ENCODE data around the gene CLNS1A. TPM values are rescaled to one million over a fixed set of nuclear protein-coding genes. Genes with fewer than 3 reads are reported as not detected.
"Not testable (repeated sequence)": the region's sequence is repeated elsewhere in the genome, so short reads cannot be mapped to it uniquely, and the experiment has no call there.

The CLNS1A gene
- total RNA-seq, 1 donor from 2014 or later, result 75.2 TPM

- peak; percentile 16 for DNase-seq (ENCODE audit: low spot score)
Measured at GRCh38 chr11:77619576-77620198, 17.9 kb downstream of the CLNS1A start.

- no peak for DNase-seq (ENCODE audit: low spot score)
Measured at GRCh38 chr11:77617892-77618291, 19.7 kb downstream of the CLNS1A start.

DNA sequence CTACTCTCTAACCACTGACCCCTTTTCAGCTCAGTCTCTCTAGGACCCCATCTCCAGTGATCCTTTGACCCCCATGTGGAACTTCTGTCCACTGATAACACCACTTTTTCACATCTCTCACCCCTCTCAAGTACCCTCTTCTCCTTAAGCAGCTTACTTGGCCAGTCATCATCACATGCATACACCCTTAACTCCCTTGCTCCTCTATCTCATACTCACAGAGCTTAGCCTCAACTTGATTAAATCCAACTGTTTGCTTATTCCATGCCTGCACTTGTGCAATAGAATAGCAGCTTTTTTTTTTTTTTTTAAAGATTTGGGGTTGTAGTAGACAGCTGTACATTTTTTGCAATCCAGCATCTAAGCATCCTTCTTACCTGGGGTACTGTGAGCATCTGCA lies 25.7 kb downstream of the CLNS1A start:
- no peak for DNase-seq (ENCODE audit: low spot score)

- DNase-seq (ENCODE audit: low spot score), result no peak
Measured at GRCh38 chr11:77609234-77609633, 28.4 kb downstream of the CLNS1A start.

GRCh38 chr11:77604281-77604680 lies 33.3 kb downstream of the CLNS1A start:
- DNase-seq (ENCODE audit: low spot score), result no peak

DNA sequence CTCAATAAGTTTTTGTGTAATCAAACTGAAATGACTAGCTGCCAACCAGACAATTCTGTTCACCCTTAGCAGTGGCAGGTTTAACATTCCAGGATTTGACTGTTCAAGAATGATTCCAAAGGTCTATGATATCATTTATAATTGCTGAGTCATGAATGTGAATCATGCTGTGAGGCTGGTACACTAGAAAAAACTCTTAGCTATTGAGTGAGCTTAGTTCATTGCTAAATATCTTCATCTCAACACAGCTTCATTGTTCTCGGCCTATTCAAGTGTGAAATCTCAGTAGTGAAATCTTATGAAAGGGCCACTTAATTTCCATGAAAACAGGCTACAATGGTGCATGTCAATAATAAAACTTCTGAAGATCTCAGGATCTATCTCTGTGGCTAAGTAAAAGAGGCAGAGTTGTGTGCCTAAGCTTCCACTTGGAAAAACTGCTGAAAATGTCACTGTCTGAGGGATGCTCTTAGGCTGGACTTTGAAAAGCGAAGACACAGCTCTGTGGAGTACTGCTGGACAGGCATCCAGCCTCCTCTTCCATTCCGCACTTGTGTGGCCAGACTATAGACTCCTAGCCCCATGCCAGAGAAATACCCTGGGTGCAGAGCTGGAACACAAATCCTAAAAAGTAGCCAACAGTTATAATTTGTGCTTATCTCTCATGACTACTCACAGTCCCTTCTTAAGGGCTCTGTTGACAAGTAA lies 35.1 kb downstream of the CLNS1A start:
- no peak for DNase-seq (ENCODE audit: low spot score)

GRCh38 chr11:77598195-77598594 lies 39.4 kb downstream of the CLNS1A start:
- DNase-seq (ENCODE audit: low spot score), result no peak

- DNase-seq (ENCODE audit: low spot score), result no peak
Measured at GRCh38 chr11:77596626-77597025, 41.0 kb downstream of the CLNS1A start.

- DNase-seq (ENCODE audit: low spot score), result no peak
Measured at GRCh38 chr11:77593883-77594282, 43.7 kb downstream of the CLNS1A start.

DNA sequence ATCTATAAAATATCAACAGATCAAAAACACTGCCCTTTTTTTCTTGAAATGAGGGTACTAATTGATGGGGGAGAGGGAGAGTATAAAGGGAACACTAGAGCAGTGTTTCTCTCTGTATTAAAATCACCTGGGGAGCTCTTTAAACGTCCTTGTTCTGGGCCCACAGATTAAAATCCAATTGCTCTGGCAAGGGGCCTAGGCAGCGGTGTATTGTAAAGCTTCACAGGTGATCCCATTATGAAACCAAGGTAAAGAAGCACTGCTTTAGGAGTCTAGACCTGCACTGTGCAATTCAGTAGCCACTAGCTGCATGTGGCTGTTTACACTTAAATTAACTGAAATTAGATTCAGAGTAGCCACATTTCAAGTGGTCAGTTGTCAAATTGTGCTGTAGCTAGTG lies 44.9 kb downstream of the CLNS1A start:
- DNase-seq (ENCODE audit: low spot score), result no peak

- peak; percentile 25 for DNase-seq (ENCODE audit: low spot score)
Measured at GRCh38 chr11:77590194-77590782, 47.3 kb downstream of the CLNS1A start.

DNA sequence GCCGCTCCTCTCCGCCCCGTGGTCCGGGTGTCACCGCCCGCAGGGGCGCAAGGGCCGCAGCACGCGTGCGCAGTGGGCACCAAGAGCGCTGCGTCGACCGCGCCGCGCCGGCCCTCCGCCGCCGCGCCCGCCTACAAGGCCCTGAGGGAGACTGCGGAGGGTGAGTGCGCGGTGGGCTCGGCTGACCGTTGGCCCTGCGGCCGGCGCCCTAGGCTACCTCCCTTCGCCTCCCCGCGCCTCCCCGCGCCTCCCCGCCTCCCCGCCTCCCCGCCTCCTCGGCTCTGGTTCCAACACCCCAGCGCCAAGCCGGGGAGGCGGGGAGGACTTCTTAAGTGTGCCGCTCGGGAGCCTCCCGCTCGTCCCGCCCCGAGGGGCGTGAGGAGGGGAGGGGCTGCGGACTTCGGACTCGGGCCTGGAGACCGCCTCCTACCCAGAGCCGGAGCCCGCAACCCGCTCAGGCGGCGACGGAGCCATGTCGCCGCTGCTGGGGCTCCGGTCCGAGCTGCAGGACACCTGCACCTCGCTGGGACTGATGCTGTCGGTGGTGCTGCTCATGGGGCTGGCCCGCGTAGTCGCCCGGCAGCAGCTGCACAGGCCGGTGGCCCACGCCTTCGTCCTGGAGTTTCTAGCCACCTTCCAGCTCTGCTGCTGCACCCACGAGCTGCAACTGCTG lies 47.9 kb downstream of the CLNS1A start, which contains the start of gene AQP11:
Gene AQP11 (plus strand): TSS at position 433 of the 673 bp plus-strand sequence. CDS start 40 bp downstream, at position 473.
- peak; percentile 91 for DNase-seq (ENCODE audit: low spot score)

- DNase-seq (ENCODE audit: low spot score), result no peak
Measured at GRCh38 chr11:77589181-77589520, 48.4 kb downstream of the CLNS1A start.

DNA sequence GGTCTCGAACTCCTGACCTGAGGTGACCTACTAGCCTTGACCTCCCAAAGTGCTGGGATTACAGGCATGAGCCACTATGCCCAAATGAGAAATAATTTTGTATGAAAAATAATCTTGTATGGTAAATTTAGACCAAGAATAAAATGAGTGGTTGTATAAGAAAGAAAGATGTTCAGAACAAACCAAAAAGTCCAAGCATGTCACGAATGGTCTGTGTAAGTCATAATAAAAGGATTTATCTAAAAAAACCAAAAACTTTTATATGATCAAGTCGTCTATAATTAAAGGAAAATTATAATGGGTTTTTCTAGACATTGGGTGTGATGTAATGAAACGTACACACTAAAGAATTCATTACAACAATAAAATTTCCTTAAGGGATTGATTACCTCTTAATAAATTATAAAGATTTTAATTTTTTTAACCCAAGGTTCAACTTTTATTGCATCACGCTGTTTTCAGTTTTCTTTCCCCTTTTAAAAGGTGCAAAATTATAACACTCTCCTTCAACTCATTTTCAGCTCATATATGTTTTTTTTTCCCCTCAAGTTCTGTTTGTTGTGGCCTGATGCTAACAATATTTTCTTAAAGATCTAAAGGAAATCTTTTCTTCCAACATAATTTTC lies 56.8 kb downstream of the CLNS1A start:
- DNase-seq (ENCODE audit: low spot score), result no peak

DNA sequence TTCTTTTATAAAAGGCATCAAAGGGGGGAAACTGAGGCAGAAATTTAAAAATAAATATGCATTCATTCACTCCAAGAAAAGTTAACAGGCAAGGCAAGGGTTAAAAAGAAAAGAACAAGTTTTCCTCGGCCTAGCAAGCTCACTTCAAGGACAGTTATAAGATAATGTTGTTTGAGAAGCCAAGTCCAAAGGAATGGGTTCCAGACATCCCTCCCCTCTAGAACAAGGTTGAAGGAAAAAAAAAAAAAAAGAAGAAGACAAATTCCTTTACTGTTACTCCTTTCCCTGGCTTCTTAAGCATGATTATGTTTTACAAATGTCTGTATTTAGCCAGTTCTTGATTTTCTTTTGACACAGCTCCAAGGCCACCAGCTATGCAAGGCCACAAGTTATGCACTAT lies 62.2 kb downstream of the CLNS1A start:
- not testable (repeated sequence) for DNase-seq (ENCODE audit: low spot score)

DNA sequence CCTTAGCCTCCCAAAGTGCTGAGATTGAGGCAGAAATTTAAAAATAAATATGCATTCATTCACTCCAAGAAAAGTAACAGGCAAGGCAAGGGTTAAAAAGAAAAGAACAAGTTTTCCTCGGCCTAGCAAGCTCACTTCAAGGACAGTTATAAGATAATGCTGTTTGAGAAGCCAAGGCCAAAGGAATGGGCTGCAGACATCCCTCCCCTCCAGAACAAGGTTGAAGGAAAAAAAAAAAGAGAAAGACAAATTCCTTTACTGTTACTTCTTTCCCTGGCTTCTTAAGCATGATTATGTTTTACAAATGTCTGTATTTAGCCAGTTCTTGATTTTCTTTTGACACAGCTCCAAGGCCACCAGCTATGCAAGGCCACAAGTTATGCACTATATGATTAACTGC lies 66.7 kb downstream of the CLNS1A start:
- not testable (repeated sequence) for DNase-seq (ENCODE audit: low spot score)

GRCh38 chr11:77569676-77570070 lies 67.9 kb downstream of the CLNS1A start:
- DNase-seq (ENCODE audit: low spot score), result no peak

DNA sequence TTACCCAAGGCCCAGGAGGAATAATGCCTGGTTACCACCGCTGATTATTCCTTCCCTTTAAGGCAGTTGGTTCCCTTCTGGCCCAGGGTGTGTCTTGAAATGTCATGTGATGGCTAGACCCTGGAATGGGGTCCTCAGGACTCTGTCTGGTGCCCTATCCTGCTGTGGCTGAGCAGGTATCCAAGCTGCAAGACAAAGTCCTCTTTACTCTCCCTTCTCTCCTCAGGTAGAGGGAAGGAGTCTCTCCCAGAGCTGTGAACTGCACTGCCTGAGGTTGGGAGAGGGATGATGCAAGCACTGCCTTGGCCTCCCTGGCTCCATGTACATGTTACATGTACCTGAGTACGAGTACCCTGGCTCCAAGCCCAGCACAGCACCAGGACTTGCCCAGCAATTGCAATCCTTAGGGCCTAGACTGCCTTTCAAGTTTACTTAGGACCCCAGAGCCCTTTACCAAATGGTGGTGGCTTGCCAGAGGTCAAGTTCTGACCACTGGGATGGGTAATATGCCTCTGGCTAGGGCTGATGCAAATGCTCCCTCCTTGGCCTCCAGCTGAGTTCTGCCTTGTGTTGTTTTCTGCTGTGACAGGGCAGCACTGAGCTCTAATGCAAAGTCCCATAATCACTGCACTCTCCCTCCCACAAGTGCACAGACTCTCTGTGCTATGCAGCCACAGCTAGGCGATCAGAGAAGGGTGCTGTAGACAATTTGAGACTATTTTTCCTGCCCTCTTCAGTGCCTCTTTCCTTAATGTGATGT lies 68.5 kb downstream of the CLNS1A start:
- DNase-seq (ENCODE audit: low spot score), result no peak

DNA sequence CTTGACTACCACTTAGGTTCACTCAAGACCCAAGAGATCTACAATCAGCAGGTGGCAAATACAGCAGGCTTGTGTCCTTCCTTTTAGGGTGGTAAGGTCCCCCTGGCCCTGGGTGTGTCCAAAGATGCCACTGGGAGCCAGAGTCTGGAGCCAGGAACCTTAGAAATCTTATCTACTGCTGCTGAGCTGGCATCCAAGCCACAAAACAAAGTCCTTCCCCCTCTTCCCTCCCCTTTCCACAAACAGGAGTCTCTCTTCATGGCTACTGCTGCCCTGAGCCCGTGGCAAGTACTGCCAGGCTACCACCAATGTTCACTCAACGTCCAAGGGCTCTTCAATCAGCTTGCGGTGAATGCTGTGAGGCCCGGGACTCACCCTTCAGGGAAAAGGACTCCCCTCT lies 69.3 kb downstream of the CLNS1A start:
- no peak for DNase-seq (ENCODE audit: low spot score)

All from mucosa of gallbladder (tissue), 1 donor.